MM.1S (cell line): Measurements from ENCODE around the gene PERCC1.

Experiments
- DNase-seq: peaks from one replicate; pipeline ENCODE4 v3.0.0-alpha.2; 2015
- H2AFZ ChIP-seq: fragments of 300-600 bp; sonication (generic); 2 replicates; pipeline ENCODE4 v1.6.0; 2016; ENCODE audit warnings: antibody characterized with exemption, low read length
- H3F3A ChIP-seq: fragments of 300-600 bp; sonication (generic); 2 replicates; pipeline ENCODE4 v1.6.1; 2016; ENCODE audit warnings: mild to moderate bottlenecking, antibody characterized with exemption, low read length, moderate library complexity, mixed read lengths; ENCODE audit not compliant: insufficient read depth
- H3K27ac ChIP-seq: fragments of 300-600 bp; sonication (generic); 2 replicates; pipeline ENCODE4 v1.5.1; 2016; ENCODE audit warnings: mild to moderate bottlenecking, low read length
- H3K27me3 ChIP-seq: fragments of 300-600 bp; sonication (generic); replicated peaks from 2 replicates; pipeline ENCODE4 v1.6.0; 2016; ENCODE audit warnings: low read length; ENCODE audit not compliant: insufficient read depth
- H3K36me3 ChIP-seq: fragments of 300-600 bp; sonication (generic); replicated peaks from 2 replicates; pipeline ENCODE4 v1.6.1; 2016; ENCODE audit warnings: mild to moderate bottlenecking, low read length, mixed read lengths; ENCODE audit not compliant: insufficient read depth
- H3K4me1 ChIP-seq: fragments of 300-600 bp; sonication (generic); 2 replicates; pipeline ENCODE4 v1.6.1; 2016; ENCODE audit warnings: low read length, mixed read lengths
- H3K4me2 ChIP-seq: fragments of 300-600 bp; sonication (generic); 2 replicates; pipeline ENCODE4 v1.6.0; 2016; ENCODE audit warnings: low read depth, low read length
- H3K4me3 ChIP-seq: fragments of 300-600 bp; sonication (generic); 2 replicates; pipeline ENCODE4 v1.5.1; 2016; ENCODE audit warnings: low read length, mixed read lengths
- H3K79me2 ChIP-seq: fragments of 300-600 bp; sonication (generic); 2 replicates; pipeline ENCODE4 v1.6.1; 2016; ENCODE audit warnings: mixed run types, low read length, mixed read lengths
- H3K9ac ChIP-seq: fragments of 300-600 bp; sonication (generic); 2 replicates; pipeline ENCODE4 v1.6.1; 2016; ENCODE audit warnings: low read length, mixed read lengths
- H3K9me2 ChIP-seq: fragments of 300-600 bp; sonication (generic); replicated peaks from 2 replicates; pipeline ENCODE4 v1.6.1; 2016; ENCODE audit warnings: mild to moderate bottlenecking, low read length, mixed read lengths; ENCODE audit not compliant: insufficient read depth
- H3K9me3 ChIP-seq: fragments of 300-600 bp; sonication (generic); replicated peaks from 2 replicates; pipeline ENCODE4 v1.6.1; 2016; ENCODE audit warnings: mild to moderate bottlenecking, low read length, mixed read lengths; ENCODE audit not compliant: insufficient read depth
- H4K20me1 ChIP-seq: fragments of 300-600 bp; sonication (generic); 2 replicates; pipeline ENCODE4 v1.6.1; 2016; ENCODE audit warnings: mild to moderate bottlenecking, low read length, moderate library complexity, mixed read lengths; ENCODE audit not compliant: insufficient read depth
- EZH2 ChIP-seq: fragments of 300-600 bp; sonication (generic); optimal IDR thresholded peaks from 2 replicates; pipeline ENCODE3; 2017; ENCODE audit warnings: low read depth, mild to moderate bottlenecking, antibody characterized with exemption, low read length, mixed read lengths
- EZH2phosphoT487 ChIP-seq: fragments of 300-600 bp; sonication (generic); IDR thresholded peaks from 2 replicates; pipeline ENCODE4 v1.6.1; 2018; ENCODE audit warnings: antibody characterized with exemption, low read length
- TF ChIP-seq, protein P1 (sequence below): fragments of 300-600 bp; sonication (generic); IDR thresholded peaks from 2 replicates; pipeline ENCODE4 v1.5.1; 2016; ENCODE audit warnings: antibody characterized with exemption, low read length, mixed read lengths

PERCC1 gene

DNA sequence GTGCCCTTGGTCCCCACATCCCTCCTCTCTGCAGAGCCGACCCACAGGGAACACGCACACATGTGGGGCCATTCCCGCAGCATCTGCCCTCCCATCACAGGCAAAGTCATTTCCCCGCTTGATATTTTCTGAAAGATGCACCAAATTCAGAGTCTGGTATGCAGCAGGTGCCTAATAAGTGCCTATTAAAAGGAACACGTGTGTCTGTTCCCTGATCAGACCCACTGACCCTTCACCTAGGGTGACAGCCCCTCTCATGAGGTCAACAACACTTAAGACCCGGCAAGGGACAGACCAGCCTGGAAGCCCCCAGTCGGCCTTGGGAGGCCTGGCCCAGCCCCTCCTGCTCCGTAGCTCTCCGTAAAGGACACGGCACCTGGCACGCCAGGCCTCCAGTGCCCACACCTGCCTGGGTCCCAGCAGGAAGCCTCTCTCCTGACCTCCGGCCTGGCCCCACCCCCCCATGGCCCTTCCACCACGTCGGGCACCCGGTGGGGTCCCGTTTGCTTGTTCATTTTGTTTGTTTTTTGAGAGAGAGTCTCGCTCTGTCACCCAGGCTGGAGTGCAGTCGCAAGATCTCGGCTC is 36.4 kb upstream of the PERCC1 start:
- Histone ChIP-seq H3K27me3 (no peaks in the 10 kb centered on the region), H3F3A (no peaks in the 10 kb centered on the region), H3K9me2 (no peaks in the 10 kb centered on the region), H3K9me3 (no peaks in the 10 kb centered on the region), H3K4me3 (no peak overlapping the region), H4K20me1 (no peaks in the 10 kb centered on the region), H3K4me2 (no peak overlapping the region), H2AFZ (no peak overlapping the region), H3K27ac (no peak overlapping the region), H3K36me3 (0 out of 2 replicates have a peak, but pooled peaks cover 2% of the 10 kb centered on the region), H3K9ac (no peak overlapping the region), H3K4me1 (no peaks in the 10 kb centered on the region), H3K79me2 (no peaks in the 10 kb centered on the region)
- TF ChIP-seq, protein P1, sequence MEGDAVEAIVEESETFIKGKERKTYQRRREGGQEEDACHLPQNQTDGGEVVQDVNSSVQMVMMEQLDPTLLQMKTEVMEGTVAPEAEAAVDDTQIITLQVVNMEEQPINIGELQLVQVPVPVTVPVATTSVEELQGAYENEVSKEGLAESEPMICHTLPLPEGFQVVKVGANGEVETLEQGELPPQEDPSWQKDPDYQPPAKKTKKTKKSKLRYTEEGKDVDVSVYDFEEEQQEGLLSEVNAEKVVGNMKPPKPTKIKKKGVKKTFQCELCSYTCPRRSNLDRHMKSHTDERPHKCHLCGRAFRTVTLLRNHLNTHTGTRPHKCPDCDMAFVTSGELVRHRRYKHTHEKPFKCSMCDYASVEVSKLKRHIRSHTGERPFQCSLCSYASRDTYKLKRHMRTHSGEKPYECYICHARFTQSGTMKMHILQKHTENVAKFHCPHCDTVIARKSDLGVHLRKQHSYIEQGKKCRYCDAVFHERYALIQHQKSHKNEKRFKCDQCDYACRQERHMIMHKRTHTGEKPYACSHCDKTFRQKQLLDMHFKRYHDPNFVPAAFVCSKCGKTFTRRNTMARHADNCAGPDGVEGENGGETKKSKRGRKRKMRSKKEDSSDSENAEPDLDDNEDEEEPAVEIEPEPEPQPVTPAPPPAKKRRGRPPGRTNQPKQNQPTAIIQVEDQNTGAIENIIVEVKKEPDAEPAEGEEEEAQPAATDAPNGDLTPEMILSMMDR = no peak
- TF ChIP-seq EZH2 (no peak), EZH2phosphoT487 (no peak)
- no peak for DNase-seq

DNA sequence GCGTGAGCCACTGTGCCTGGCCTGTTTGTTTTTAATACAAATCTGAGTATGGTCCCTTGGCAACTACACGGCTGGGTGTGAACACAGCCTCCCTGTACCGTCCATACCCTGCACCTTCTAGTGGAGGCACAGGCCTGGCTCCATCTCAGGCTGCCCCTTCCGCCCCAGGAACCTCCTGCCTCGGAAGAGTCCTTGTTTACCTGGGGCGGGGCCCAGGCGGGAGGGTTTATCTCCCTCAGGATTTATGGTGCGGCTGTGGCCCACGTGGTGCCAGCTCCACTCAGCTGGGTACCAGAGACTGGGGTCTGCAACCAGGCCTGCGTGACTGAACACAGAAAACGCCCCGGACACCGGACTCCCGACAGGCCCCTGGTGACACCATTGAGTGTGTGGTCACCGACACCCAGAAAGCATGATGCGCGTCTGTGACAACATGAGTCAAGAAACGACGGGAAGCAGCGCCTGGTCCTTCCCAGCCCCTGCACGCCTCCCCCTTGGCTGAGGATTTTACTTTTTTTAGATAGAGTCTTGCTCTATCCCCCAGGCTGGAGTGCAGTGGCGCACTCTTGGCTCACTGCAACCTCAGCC is 35.3 kb upstream of the PERCC1 start:
- H3K9me3 ChIP-seq = no peaks in the 10 kb centered on the region
- no peak overlapping the region for H3K9ac ChIP-seq
- H2AFZ ChIP-seq = no peak overlapping the region
- no peaks in the 10 kb centered on the region for H3F3A ChIP-seq
- H3K4me2 ChIP-seq = no peak overlapping the region
- H3K27ac ChIP-seq = no peak overlapping the region
- TF ChIP-seq, protein P1 = no peak
- no peak for TF ChIP-seq EZH2phosphoT487
- TF ChIP-seq EZH2 = no peak
- H3K27me3 ChIP-seq = no peaks in the 10 kb centered on the region
- H3K4me1 ChIP-seq = no peaks in the 10 kb centered on the region
- no peaks in the 10 kb centered on the region for H4K20me1 ChIP-seq
- no peaks in the 10 kb centered on the region for H3K9me2 ChIP-seq
- H3K36me3 ChIP-seq = 0 out of 2 replicates have a peak, but pooled peaks cover 3% of the 10 kb centered on the region
- no peaks in the 10 kb centered on the region for H3K79me2 ChIP-seq
- no peak overlapping the region for H3K4me3 ChIP-seq
- no peak for DNase-seq

DNA sequence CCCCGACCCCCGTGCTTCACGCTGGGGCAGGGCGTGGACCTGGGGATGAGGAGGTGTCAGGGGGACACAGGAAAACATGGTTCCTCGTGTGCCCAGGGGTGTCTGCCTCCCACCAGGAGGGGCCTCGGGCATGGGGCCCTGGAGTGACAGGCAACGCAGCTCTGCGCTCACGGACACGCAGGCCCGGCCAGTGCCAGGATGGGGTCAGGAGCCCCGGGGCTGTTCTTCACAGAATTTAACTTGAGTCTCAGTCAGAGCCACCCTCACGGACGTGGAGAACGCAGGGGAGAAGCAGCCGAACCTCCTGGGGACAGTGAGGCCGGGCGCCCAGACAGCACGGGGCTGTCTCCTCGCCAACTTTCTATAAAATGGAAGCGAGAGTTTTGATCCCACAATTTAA is 33.1 kb upstream of the PERCC1 start:
- no peaks in the 10 kb centered on the region for H3K27me3 ChIP-seq
- no peaks in the 10 kb centered on the region for H3F3A ChIP-seq
- H3K4me1 ChIP-seq = no peaks in the 10 kb centered on the region
- no peak overlapping the region for H3K27ac ChIP-seq
- DNase-seq = no peak
- 0 out of 2 replicates have a peak, but pooled peaks cover 3% of the 10 kb centered on the region for H3K79me2 ChIP-seq
- no peaks in the 10 kb centered on the region for H3K9me3 ChIP-seq
- no peak overlapping the region for H3K4me3 ChIP-seq
- no peak overlapping the region for H3K9ac ChIP-seq
- no peak overlapping the region for H3K4me2 ChIP-seq
- TF ChIP-seq EZH2phosphoT487 (no peak), EZH2 (no peak)
- TF ChIP-seq, protein P1 = no peak
- H4K20me1 ChIP-seq = no peaks in the 10 kb centered on the region
- H3K36me3 ChIP-seq = peaks cover 3% of the 10 kb centered on the region; the same call in 1 of the 2 replicates
- H2AFZ ChIP-seq = no peak overlapping the region
- H3K9me2 ChIP-seq = no peaks in the 10 kb centered on the region
